ENCODE data around the gene SCMH1. TPM values are rescaled to one million over a fixed set of nuclear protein-coding genes. Genes with fewer than 3 reads are reported as not detected.

Gene SCMH1
- total RNA-seq, 1 donor from 2014 or later: 18.4 TPM

DNA sequence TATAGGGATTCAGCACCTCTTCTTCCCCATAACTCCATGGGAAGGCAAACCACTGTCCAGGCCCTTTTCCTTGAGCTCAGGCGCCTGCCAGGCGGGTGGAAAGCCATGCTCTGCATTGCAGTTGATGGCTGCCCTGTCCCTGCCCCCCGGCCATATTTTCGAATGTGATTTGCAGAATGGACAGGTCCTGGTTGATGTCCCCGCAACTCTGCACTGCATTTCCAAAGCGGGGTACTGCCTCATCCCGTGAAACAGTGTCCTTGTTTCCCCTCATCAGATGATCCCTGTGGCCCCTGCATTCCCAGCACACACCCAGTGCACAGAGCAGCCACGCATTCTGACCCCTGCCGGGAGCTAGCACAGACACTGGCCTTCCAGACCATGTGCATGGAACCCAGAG lies 33.7 kb upstream of the SCMH1 start:
- Histone ChIP-seq H3K4me2 (ENCODE audit: low read length) (no peak overlapping the region), H3K9me3 (ENCODE audit: insufficient read depth, low read depth, low read length) (no peaks in the 10 kb centered on the region), H3K9ac (ENCODE audit: low read length) (no peak overlapping the region), H3K4me1 (ENCODE audit: insufficient read depth, low read length) (no peaks in the 10 kb centered on the region), H3K79me2 (ENCODE audit: insufficient read depth, low read length) (no peaks in the 10 kb centered on the region), H4K20me1 (ENCODE audit: insufficient read depth, low read length) (no peaks in the 10 kb centered on the region), H2AFZ (ENCODE audit: low read depth, low read length) (no peak overlapping the region), H3K27ac (ENCODE audit: low read depth, low read length) (no peak overlapping the region), H3K36me3 (ENCODE audit: insufficient read depth, low read length) (no peaks in the 10 kb centered on the region), H3K27me3 (ENCODE audit: insufficient read depth, low read length) (peaks cover 23% of the 10 kb centered on the region), H3K4me3 (ENCODE audit: insufficient read depth, low read depth, low read length) (no peak overlapping the region)
- H3K36me3 Mint-ChIP-seq (ENCODE audit: low read depth, unreplicated experiment): no peaks in the 10 kb centered on the region
- no peak overlapping the region for H3K27ac Mint-ChIP-seq (ENCODE audit: unreplicated experiment)
- TF ChIP-seq, protein P1, sequence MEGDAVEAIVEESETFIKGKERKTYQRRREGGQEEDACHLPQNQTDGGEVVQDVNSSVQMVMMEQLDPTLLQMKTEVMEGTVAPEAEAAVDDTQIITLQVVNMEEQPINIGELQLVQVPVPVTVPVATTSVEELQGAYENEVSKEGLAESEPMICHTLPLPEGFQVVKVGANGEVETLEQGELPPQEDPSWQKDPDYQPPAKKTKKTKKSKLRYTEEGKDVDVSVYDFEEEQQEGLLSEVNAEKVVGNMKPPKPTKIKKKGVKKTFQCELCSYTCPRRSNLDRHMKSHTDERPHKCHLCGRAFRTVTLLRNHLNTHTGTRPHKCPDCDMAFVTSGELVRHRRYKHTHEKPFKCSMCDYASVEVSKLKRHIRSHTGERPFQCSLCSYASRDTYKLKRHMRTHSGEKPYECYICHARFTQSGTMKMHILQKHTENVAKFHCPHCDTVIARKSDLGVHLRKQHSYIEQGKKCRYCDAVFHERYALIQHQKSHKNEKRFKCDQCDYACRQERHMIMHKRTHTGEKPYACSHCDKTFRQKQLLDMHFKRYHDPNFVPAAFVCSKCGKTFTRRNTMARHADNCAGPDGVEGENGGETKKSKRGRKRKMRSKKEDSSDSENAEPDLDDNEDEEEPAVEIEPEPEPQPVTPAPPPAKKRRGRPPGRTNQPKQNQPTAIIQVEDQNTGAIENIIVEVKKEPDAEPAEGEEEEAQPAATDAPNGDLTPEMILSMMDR (IDR thresholded peaks at IDR 0.05; ENCODE audit: insufficient read depth, low read depth, low read length): no peak
- no peak for TF ChIP-seq EZH2 (IDR thresholded peaks at IDR 0.05; ENCODE audit: insufficient read depth, low read length)
- no peak overlapping the region for H3K4me3 Mint-ChIP-seq (ENCODE audit: unreplicated experiment)
- peaks cover 48% of the 10 kb centered on the region for H3K27me3 Mint-ChIP-seq (ENCODE audit: low read depth, unreplicated experiment)
- DNase-seq (ENCODE audit: low read depth) (no peak), FAIRE-seq (no peak)
- peaks cover 2% of the 10 kb centered on the region for H3K4me1 Mint-ChIP-seq (ENCODE audit: low read depth, unreplicated experiment)
- no peaks in the 10 kb centered on the region for H3K9me3 Mint-ChIP-seq (ENCODE audit: unreplicated experiment)

DNA sequence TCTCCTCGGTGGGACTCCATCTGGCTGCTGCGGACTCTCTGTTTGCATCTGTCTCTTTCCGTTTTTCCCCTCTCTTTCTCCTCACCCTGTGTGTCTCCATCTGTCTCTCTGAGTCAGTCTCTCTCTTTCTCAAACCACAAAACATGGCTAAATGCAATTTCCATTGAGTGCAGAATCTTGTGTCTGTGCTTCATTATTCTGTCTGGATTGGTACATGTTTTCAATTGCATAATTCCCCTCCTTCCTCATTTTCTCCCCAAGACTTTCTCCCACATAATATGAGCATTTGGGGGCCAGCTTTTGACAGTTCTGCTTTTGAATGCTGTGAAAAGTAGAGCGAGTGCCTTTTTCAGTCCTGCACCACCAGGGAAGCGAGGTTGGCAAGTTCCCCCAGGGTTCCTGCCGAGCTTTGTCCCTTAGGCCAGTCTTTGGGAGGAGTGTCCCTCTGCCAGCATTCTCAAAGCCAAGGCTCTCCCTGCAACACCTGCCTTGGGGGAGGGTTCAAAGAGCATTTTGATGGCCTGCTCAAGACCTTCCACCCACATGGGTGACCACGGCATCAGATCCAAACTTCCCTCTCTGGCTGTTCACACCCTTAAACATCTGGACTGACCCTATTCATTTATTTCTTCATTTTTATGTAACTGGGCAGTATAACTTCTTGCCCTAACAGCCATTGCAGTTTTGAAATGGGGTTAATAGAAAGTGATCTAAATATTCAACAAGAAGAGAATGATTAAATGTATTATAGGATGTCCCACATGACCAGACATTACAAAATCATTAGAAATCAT lies 32.8 kb upstream of the SCMH1 start:
- FAIRE-seq: no peak

More for the DNA sequence above, 32.8 kb upstream of the SCMH1 start:
- no peak overlapping the region for H3K27ac Mint-ChIP-seq (ENCODE audit: unreplicated experiment)
- no peak overlapping the region for H3K4me3 Mint-ChIP-seq (ENCODE audit: unreplicated experiment)
- Histone ChIP-seq H3K9me3 (ENCODE audit: insufficient read depth, low read depth, low read length) (no peaks in the 10 kb centered on the region), H3K27me3 (ENCODE audit: insufficient read depth, low read length) (peaks cover 19% of the 10 kb centered on the region), H3K4me1 (ENCODE audit: insufficient read depth, low read length) (no peaks in the 10 kb centered on the region), H4K20me1 (ENCODE audit: insufficient read depth, low read length) (no peaks in the 10 kb centered on the region), H3K27ac (ENCODE audit: low read depth, low read length) (no peak overlapping the region), H3K36me3 (ENCODE audit: insufficient read depth, low read length) (no peaks in the 10 kb centered on the region), H3K9ac (ENCODE audit: low read length) (no peak overlapping the region), H3K79me2 (ENCODE audit: insufficient read depth, low read length) (no peaks in the 10 kb centered on the region), H3K4me2 (ENCODE audit: low read length) (no peak overlapping the region), H2AFZ (ENCODE audit: low read depth, low read length) (no peak overlapping the region), H3K4me3 (ENCODE audit: insufficient read depth, low read depth, low read length) (no peak overlapping the region)
- no peak for DNase-seq (ENCODE audit: low read depth)
- no peaks in the 10 kb centered on the region for H3K9me3 Mint-ChIP-seq (ENCODE audit: unreplicated experiment)
- H3K36me3 Mint-ChIP-seq (ENCODE audit: low read depth, unreplicated experiment): no peaks in the 10 kb centered on the region
- H3K4me1 Mint-ChIP-seq (ENCODE audit: low read depth, unreplicated experiment): peaks cover 2% of the 10 kb centered on the region
- peaks cover 41% of the 10 kb centered on the region for H3K27me3 Mint-ChIP-seq (ENCODE audit: low read depth, unreplicated experiment)
- TF ChIP-seq, protein P1 (IDR thresholded peaks at IDR 0.05; ENCODE audit: insufficient read depth, low read depth, low read length): no peak
- no peak for TF ChIP-seq EZH2 (IDR thresholded peaks at IDR 0.05; ENCODE audit: insufficient read depth, low read length)
